Aorta (tissue), 5 donors: ENCODE results near the gene B3GALT2. TPM values are rescaled to one million over a fixed set of nuclear protein-coding genes. Genes with fewer than 3 reads are reported as not detected.
"Not testable (repeated sequence)": the region's sequence is repeated elsewhere in the genome, so short reads cannot be mapped to it uniquely, and the experiment has no call there.

Experiments
- ATAC-seq: fragments of 200-7000 bp; cut with Tn5 transposase; one replicate; pipeline ENCODE4 v1.9.1; 2022; ENCODE audit warnings: moderate library complexity; ENCODE audit not compliant: low FRiP score
- DNase-seq, 2 donors: peaks; one replicate each; pipeline ENCODE4 v3.0.0-alpha.2; 2020
- H3K27ac ChIP-seq, 2 donors: one replicate each; pipeline ENCODE4 v1.5.1; 2013; ENCODE audit warnings: low read length in 2 of 2, mild to moderate bottlenecking in 2 of 2, moderate library complexity in 2 of 2, control low read depth in 1 of 2, inconsistent platforms in 1 of 2, low read depth in 1 of 2
- H3K27me3 ChIP-seq, 2 donors: one replicate each; pipeline ENCODE4 v1.6.1; 2013; ENCODE audit warnings: control low read depth in 1 of 2, low read length in 1 of 2, mild to moderate bottlenecking in 1 of 2, moderate library complexity in 1 of 2; ENCODE audit not compliant: insufficient read depth in 2 of 2, control insufficient read depth in 1 of 2
- H3K36me3 ChIP-seq, 2 donors: one replicate each; pipeline ENCODE4 v1.6.1; 2013; ENCODE audit warnings: control low read depth in 1 of 2, low read length in 1 of 2, mild to moderate bottlenecking in 1 of 2; ENCODE audit not compliant: insufficient read depth in 2 of 2, control insufficient read depth in 1 of 2
- H3K4me1 ChIP-seq, 2 donors: one replicate each; pipeline ENCODE4 v1.6.1; 2013; ENCODE audit warnings: low read length in 2 of 2, control low read depth in 1 of 2, mild to moderate bottlenecking in 1 of 2, moderate library complexity in 1 of 2; ENCODE audit not compliant: insufficient read depth in 2 of 2, control insufficient read depth in 1 of 2
- H3K4me3 ChIP-seq, 2 donors: one replicate each; pipeline ENCODE4 v1.5.1; 2013; ENCODE audit warnings: low read length in 2 of 2, control low read depth in 1 of 2, mild to moderate bottlenecking in 1 of 2
- H3K9me3 ChIP-seq: one replicate; pipeline ENCODE4 v1.6.1; 2013; ENCODE audit warnings: mild to moderate bottlenecking, low read length; ENCODE audit not compliant: control insufficient read depth
- WGBS, 2 donors: extraction: QIAGEN DNeasy Blood & Tissue Kit; methylation state at CpG; one replicate each; pipeline ENCODE4 v1.1.7; 2013; 5-methylcytosine and 5-hydroxymethylcytosine counted together
- intact Hi-C, 2 donors: fragments of 100-400 bp; cut with DNase I; formaldehyde crosslinking; loops; one replicate each; pipeline versions ENCODE4 v1.14.2 to v1.15.0; 2022
- polyA plus RNA-seq, 2 donors: library from polyadenylated mRNA; stranded (reverse); fragments of 200-250 nt; gene quantifications; one replicate each; pipeline ENCODE4 v1.2.3, GENCODE V29; 2013
- total RNA-seq, 2 donors: library from RNA; stranded (reverse); fragmentation: NEBNext Ultra II Directional; extraction: Animal tissue kit (Norgen Biotek cat#: 25700); gene quantifications; one replicate each; pipeline ENCODE4 v1.2.1, GENCODE V29; 2021
- donor health status: healthy with polysubstance abuse.
- donor health status: Bipolar disorder and iron deficiency.
- donor health status: DM: no; HTN: no; CAD: no.
- donor health status: DM: no; HTN: no; CAD: no.
- donor health status: DM: yes; HTN: yes; CAD: no.

Gene B3GALT2
- total and polyA plus RNA-seq, 4 donors: 0.16 to 0.51 (median 0.39) TPM

GRCh38 chr1:193212637-193213036, 26.2 kb upstream of the B3GALT2 start:
- H3K4me1 ChIP-seq: no peaks in the 10 kb centered on the region
- H3K9me3 ChIP-seq: no peaks in the 10 kb centered on the region
- no peaks in the 10 kb centered on the region for H3K27me3 ChIP-seq
- WGBS, 2 donors: 93 to 96% methylated on average over 2 of the region's 2 CpGs
- DNase-seq: no peak
- intact Hi-C loops: no loop called here
- ATAC-seq: no peak
- H3K36me3 ChIP-seq: peaks cover 0 to 3% of the 10 kb centered on the region in 2 donors
- H3K27ac ChIP-seq: no peak overlapping the region
- H3K4me3 ChIP-seq: no peak overlapping the region

GRCh38 chr1:193211539-193211938, 25.1 kb upstream of the B3GALT2 start:
- intact Hi-C loops: no loop called here
- ATAC-seq: no peak

GRCh38 chr1:193210996-193211395, 24.6 kb upstream of the B3GALT2 start:
- DNase-seq (no peak), ATAC-seq (no peak)
- H3K4me1 ChIP-seq: no peaks in the 10 kb centered on the region
- H3K9me3 ChIP-seq: no peaks in the 10 kb centered on the region
- intact Hi-C loops: no loop called here
- no peak overlapping the region for H3K27ac ChIP-seq
- H3K4me3 ChIP-seq: no peak overlapping the region
- H3K27me3 ChIP-seq: no peaks in the 10 kb centered on the region
- WGBS, 2 donors: 96 to 97% methylated on average over 7 of the region's 7 CpGs
- peaks cover 0 to 3% of the 10 kb centered on the region in 2 donors for H3K36me3 ChIP-seq

More at GRCh38 chr1:193211539-193211938, 25.1 kb upstream of the B3GALT2 start:
- Histone ChIP-seq H3K27me3 (no peaks in the 10 kb centered on the region), H3K4me1 (no peaks in the 10 kb centered on the region), H3K4me3 (no peak overlapping the region), H3K9me3 (no peaks in the 10 kb centered on the region), H3K36me3 (peaks cover 0 to 3% of the 10 kb centered on the region in 2 donors), H3K27ac (no peak overlapping the region)
- no peak for DNase-seq
- 85 to 93% methylated on average over 1 of the region's 1 CpG for WGBS, 2 donors

- Histone ChIP-seq H3K4me3 (no peak overlapping the region), H3K27ac (no peak overlapping the region), H3K36me3 (no peaks in the 10 kb centered on the region), H3K9me3 (no peaks in the 10 kb centered on the region), H3K4me1 (peaks cover 0 to 2% of the 10 kb centered on the region in 2 donors), H3K27me3 (no peaks in the 10 kb centered on the region)
- ATAC-seq: no peak
- 98 to 99% methylated on average over 2 of the region's 2 CpGs for WGBS, 2 donors
- DNase-seq: no peak
- intact Hi-C loops: no loop called here
Observed at GRCh38 chr1:193201021-193201420, 14.6 kb upstream of the B3GALT2 start.

- Histone ChIP-seq H3K9me3 (no peaks in the 10 kb centered on the region), H3K4me1 (peaks cover 0 to 2% of the 10 kb centered on the region in 2 donors), H3K27ac (no peak overlapping the region), H3K36me3 (no peaks in the 10 kb centered on the region), H3K27me3 (no peaks in the 10 kb centered on the region), H3K4me3 (no peak overlapping the region)
- intact Hi-C loops: no loop called here
- no peak for ATAC-seq
- 98 to 99% methylated on average over 4 of the region's 4 CpGs for WGBS, 2 donors
- DNase-seq: no peak
Observed at GRCh38 chr1:193199940-193200339, 13.5 kb upstream of the B3GALT2 start.

- H3K27me3 ChIP-seq: no peaks in the 10 kb centered on the region
- intact Hi-C loops: no loop called here
- 96 to 97% methylated on average over 8 of the region's 8 CpGs for WGBS, 2 donors
- DNase-seq (no peak), ATAC-seq (no peak)
- H3K9me3 ChIP-seq: no peaks in the 10 kb centered on the region
- H3K4me1 ChIP-seq: no peaks in the 10 kb centered on the region
- no peak overlapping the region for H3K4me3 ChIP-seq
- H3K36me3 ChIP-seq: no peaks in the 10 kb centered on the region
- no peak overlapping the region for H3K27ac ChIP-seq
Observed at GRCh38 chr1:193192586-193192985, 6.2 kb upstream of the B3GALT2 start.

- H3K27me3 ChIP-seq: no peaks in the 10 kb centered on the region
- H3K4me3 ChIP-seq: no peak overlapping the region
- intact Hi-C loops: no loop called here
- H3K27ac ChIP-seq: no peak overlapping the region
- H3K4me1 ChIP-seq: peaks cover 0 to 2% of the 10 kb centered on the region in 2 donors
- no peak for DNase-seq
- no peak for ATAC-seq
- H3K9me3 ChIP-seq: no peaks in the 10 kb centered on the region
- no peaks in the 10 kb centered on the region for H3K36me3 ChIP-seq
Observed at GRCh38 chr1:193190096-193190744, 3.8 kb upstream of the B3GALT2 start.

- peaks cover 0 to 2% of the 10 kb centered on the region in 2 donors for H3K4me1 ChIP-seq
- intact Hi-C loops: no loop called here
- no peaks in the 10 kb centered on the region for H3K27me3 ChIP-seq
- no peaks in the 10 kb centered on the region for H3K9me3 ChIP-seq
- H3K36me3 ChIP-seq: no peaks in the 10 kb centered on the region
- DNase-seq (no peak), ATAC-seq (no peak)
- no peak overlapping the region for H3K27ac ChIP-seq
- WGBS, 2 donors: 32 to 50% methylated on average over 3 of the region's 3 CpGs
- no peak overlapping the region for H3K4me3 ChIP-seq
Observed at GRCh38 chr1:193189442-193190095, 3.2 kb upstream of the B3GALT2 start.

- H3K36me3 ChIP-seq, intact Hi-C loops, H3K4me1 ChIP-seq, ATAC-seq, H3K4me3 ChIP-seq, H3K27ac ChIP-seq, DNase-seq, H3K27me3 ChIP-seq, H3K9me3 ChIP-seq: not testable (repeated sequence)
- 90 to 93% methylated on average over 7 of the region's 7 CpGs for WGBS, 2 donors
Observed at GRCh38 chr1:193188915-193189314, 2.5 kb upstream of the B3GALT2 start.
